GM21390 (cell line): Measurements from ENCODE around the gene CEP95.

ENCODE experiments used
- ATAC-seq: cut with Tn5 transposase; IDR thresholded peaks from one replicate; pipeline ENCODE4 v1.9.1; 2021; ENCODE audit not compliant: unreplicated experiment

Gene CEP95

DNA sequence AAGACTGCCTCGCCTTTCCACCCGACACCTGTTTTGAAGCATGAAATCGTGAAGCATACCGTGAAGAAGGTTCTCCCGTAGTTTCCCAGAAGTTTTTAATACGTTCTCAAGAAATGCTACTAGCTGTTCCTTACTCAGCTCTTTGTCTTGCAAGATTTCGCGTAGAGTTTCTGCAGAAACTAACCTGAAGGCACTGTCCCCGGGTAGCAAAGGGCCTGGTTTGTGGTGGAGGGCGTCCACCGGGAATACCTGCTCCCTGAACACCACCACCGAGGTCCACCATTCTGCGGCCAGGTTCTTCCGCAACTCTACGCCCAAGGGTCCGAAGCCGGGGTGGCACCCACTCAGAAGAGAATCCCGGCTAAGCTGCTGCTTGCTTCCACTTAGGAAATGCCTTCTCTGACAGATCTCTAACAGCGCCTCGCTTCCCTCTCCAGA is 10.4 kb upstream of the CEP95 start:
- ATAC-seq, result no peak

DNA sequence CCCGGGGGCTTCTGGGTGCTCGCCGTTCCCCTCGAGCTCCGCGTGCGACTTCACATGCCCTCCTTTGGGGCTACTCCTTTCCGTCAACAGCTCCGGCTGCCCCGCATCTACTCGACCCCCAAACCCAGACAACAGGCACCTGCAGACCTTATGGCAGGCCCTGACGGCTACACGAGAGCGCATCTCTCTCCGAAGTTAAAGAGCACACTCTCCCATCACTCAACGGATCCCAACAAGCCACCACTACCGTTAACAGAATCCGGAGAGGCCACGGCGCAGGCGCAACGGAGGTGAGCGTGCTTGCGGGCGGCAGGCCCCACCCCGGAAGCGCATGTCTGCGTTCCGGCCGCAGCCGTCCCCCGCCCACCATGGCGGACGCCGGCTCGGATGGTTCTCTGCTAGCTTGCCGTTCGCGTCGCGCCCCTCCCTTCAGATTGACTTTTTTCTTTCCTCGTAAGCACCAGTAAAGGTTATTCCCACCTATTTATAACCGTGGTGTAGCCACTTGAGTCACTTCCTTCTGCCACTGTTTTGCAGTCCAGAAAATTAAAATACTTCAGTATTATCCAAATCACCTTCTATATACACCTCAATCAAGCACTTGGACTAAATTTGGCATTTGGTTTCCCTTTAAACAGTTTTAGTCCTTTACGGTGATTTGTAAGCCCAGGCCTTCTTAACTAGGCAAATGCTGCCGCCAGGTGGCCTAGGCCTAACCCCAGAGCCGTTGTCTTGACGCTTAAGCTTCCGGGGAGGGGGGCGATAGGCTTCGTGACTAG is 9.8 kb upstream of the CEP95 start, which contains the start of gene POLG2:
Gene POLG2 (minus strand): TSS at position 269 of the 779 bp plus-strand sequence. CDS start 86 bp downstream, at position 183.
- peak; percentile 84 for ATAC-seq

DNA sequence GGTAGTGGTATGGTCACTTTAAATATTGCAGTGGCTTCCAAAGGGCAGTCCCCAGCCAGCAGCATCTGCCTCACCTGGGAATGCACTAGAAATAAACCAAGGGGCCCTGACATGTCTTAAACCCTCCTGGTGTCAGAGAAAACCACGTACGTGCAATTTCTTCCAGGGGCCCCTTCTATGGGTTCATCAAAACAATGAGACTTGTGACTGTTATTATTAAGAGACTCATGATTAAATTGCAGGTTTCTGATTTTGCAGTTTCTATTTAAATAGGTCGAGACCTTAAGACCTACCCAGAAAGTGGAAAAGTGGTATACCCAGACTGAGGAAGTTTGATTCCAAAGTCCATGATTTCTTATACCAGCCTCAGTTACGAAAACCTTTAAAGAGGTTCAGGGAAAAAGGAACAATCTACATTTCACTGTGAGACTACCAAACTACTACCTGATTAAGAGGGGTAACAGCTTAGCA is 9.2 kb upstream of the CEP95 start:
- no peak for ATAC-seq

DNA sequence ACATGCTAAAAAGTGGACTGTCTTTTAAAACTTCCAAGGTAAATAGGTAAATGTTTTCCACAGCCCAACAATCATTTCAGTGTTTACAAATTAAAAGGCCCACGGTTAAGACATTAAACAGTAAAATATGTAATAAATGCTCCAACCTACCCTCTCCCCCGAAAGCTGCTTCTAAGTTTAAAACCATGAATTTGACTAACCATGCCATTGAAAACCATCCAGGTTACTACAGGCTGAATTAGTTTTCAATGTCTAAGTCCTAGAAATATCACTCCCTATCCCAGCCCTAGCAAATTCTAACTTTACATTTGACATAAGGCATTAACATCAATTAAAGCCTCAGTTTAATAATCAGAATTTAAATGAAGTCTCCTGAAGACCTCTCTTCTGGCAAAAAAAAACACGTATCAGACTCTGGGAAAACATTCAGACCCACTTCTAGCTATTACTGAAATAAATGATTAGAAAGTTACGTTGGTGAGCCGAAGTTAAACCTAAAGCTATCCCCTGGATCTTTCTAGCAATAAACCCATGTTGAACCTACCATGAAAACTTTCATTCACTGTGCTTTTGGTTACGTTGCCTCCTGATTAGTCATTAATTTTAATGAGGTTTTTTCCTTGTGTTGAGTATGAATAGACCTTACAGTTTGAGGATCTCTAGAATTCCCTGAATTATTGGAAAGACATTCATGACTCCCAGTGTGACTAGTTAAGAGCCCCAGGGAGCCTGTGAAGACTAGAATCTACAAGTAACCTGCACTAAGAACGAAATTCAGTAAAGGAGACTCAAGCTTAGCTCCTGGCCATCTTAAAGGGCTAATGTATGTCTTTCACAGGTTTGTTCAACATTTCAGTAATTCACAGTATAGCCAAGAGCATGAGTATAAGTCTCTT is 8.2 kb upstream of the CEP95 start:
- ATAC-seq, result no peak

DNA sequence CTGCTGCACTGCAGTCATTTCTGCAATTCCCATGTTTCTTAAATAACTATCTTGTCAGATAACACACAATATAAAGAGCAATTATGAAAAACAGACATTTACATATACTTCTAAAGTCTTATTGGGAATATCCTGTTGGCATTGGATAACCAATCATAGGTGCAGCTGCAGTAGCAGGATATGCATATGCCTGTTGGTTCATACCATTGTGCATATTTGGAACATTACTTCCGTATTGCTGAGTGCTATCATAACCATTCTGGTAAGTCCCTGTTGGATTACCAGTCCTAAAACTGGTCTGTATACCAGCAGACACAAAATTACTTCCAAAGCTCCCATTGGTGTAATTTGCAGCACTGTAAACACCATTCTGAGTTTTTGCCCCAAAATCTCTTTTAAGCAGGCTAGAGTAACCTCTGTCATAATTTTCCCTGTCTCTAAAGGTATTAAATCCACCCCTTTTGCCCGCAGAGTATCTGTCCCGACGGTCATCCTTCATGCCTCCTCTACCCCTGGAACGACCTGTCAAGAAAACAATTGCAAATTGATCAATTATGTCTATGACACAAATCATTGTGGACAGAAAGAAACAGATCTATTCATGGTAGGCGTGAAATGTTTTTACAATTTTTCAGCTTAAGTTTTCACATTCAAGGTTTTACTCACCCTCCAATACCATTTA is 6.8 kb upstream of the CEP95 start:
- no peak for ATAC-seq

DNA sequence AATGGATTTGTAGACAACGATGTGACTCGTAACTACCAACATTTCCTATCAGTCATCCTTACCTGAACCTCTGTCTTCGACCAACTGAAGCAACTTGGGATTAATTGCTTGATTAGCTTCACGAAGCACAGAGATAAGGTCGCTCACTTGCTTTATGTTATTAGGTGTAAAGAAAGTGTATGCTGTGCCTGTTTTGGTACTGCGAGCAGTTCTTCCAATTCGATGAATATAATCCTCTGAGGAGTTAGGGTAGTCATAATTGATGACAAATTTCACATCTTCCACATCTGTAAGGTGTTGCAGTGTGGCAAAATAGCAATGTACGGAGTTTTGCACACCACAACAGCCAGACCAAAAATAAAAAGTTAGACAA is 6.3 kb upstream of the CEP95 start:
- ATAC-seq, result no peak

DNA sequence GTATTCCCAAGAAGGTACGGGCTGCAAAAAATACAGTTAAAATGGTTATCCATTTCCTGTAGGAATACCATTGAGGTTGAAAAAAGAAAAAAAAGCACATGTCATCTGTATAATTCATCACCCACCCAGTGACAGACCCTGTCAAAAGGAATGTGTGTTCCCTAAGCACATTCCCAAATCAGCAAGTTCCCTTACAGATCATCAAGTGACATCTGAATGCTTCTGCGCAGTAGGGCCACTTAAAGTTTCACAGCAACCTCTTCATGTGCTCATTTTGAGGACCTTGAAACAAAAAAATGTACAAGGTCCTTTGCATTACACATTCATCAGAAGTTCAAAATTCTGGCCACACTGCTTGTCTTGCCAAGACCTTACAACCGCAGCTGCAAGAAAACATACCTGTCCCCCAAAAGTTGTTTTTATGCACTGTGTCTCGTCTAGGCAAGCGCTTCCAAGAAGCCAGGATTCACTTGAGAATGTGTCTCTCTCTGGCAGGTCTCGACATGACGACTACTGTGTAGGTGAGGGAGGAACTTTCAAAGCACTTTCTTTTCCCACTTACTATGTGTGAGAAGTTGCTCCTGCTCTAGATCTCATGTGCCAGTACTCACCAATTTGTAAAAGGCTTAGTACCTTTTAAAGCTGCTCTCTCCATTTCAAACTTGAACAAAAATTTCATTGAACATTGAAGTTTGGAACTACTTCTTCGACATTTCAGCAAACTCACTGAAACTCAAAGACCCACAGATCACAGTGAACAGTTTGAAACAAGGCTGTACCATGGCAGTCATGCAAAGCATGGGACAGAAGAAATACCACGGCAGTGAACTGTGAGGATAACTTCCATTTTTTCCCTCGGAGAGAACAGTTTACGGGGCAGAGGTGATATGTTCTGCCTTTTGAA is 5.7 kb upstream of the CEP95 start:
- no peak for ATAC-seq

DNA sequence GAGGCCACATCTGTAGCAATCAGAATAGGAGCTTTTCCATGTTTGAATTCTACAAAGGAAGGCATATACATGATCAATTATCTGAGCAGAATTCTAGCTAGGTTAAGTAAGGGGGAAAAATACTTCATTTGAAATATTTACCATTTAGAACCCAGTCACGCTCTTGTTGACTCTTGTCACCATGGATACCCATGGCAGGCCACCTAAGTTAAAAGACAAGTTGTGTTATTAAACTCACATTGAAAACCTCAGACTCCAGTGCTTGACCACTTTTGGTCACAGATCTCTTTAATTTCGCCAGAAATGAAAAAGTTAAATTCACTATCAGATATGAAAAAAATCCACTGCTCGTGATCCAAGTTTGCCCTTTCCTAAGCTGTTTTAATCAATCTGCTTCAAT is 4.8 kb upstream of the CEP95 start:
- ATAC-seq, result no peak

DNA sequence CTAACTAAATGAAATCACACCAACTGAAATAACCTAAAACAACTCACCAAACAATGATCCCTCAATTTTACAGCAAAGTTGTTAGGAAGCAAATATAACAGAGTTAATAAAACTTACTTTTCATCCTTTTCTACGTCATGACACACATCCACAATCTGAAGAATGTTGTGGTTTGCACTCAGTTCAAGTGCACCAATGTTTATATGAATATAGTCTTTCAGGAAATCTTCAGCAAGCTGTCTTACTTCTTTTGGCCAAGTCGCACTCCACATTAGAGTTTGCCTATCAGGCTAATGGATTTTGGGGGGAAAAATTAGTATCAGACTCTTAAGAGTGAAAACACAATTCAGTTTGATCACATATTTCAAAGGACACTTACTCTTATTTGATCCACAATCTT is 4.0 kb upstream of the CEP95 start:
- ATAC-seq, result no peak

DNA sequence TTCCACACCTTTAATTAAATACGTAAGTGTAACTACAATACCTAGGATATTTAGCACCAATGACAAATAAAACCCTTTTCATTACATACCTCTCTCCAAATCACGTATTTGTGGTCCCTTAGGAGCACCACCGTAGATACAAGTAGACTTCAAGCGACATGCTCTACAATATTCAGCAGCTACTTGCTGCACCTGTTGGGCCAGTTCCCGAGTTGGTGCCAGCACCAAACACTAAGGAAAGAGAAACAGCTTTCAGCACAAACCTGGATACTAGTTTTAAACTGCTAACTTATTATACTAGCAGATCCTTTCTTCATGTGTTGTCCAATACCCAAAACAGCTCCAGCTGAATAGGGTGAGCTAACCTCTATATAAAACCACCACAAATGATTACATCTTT is 3.4 kb upstream of the CEP95 start:
- ATAC-seq, result no peak

DNA sequence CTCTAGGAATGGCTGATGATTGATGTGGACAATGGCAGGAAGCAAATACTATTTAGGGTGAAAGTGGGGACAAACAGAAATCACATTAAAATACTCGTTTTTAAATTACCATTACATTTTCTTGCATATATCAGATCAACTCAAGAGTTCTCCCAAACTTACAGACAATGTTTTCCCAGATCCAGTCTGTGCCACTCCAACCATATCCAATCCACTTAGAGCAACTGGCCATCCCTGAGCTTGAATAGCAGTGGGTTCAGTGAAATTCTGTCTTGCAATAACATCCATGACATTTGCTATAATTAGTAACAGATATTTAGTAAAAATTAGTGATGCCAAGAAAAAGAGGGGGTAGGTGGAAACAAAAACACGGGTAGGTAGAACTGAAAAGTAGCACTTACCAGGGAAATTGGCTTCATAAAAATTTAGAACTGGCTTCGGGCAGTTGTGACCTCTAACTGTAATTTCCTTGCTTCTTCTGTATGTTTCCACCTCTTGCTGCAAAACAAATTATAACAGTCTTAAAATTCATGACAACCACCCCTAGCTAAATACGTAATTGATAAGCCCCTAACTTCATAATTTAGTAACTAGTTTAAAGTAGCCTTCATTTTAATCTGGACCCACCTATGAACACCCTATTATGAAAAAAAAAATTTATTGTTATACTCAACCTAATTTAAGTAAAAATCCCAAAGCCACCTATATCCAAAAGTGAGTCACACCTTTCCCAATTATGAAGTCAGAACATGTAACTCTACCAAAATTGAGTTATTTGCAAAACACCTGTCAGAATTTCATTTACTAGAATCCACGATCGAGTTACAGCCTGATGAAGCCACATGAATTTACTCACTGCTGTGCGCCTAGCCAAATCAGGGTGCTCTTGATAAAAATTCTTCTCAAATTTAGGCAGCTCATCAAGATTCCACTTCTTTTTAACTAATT is 2.7 kb upstream of the CEP95 start:
- ATAC-seq, result no peak

DNA sequence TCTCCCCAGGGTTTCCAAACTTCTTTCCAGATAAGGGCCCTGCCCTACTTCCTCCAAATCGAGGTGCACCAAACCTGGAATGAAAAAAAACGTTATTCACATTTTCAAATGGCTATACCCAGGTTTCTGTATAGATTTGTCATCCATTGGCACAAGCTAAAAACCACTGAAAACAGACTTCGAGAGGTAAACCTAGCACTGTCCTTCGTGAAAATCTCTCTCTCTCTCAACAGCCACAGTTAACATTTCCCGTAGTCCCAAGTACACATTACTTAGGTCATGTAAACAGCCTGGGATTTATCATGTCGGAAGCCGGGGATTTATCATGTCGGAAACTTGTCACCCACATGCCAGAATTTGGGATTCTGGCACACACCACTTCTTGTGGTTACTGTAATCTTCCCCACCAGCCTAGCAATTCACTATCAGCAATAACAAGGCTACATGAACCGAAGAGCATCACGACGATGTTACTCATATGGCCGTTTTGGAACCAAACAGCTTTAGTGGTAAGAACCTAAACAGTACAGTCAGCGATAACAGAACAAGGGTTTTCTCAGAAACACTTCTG is 1.9 kb upstream of the CEP95 start:
- no peak for ATAC-seq

DNA sequence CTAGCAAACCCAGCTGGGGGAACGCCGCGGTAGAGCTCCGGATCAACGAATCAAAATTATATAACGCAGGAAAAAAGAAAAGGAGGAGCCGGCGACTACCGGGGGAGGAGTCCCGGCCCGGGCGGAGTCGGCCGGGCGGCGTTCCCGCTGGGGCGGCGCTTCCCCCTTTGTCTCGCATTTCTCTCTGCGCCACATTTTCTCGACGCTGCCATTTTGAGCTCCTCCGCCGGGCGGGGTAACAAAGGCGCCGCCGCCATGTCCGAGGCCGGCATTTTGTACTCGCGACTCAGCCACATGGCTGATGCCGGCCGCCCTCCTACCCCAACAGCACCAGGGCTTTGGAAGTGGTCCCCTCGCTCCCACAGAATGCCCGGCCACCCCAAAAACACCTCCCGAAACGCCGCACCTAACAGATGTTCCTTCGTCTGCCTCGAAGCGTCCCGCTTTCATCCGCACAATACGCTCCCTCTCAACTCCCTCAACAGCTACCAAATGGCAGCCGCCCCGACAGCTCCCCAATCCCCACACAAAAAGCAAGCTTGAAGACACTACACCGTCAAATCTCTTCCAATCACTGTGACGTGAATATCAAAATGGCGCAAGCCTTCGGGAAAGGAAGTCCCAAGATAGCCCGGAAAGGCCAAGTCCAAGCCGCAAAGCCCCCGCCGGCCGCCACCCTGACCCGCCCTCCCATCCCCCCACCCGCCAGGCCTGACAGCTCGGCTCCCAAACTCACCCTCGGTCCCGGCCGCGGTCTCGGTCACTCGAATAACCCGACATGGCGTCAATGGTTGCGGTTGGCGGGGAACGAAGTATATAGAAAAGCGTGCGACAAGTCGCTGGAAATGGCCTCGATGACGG is 1.2 kb upstream of the CEP95 start:
- ATAC-seq, result peak; percentile 26

DNA sequence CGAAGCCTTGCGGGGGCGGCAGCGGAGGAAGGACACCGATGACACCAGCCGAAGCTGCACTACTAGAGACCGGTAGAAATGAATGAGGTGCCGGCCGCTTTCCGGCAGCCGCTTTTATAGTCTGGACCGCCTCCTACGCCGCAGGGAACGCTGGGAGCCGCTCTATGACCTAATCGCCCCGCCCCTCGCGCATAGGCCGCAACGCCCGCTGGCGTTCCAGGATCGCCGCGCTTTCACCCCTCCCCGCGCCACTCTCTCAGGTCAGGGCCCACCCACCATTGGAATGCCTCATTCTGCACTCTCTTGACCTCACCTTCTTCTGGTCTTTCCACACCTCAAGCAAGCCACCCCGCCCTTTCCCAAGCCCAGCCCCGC is 589 bp upstream of the CEP95 start, which contains the start of gene DDX5:
Gene DDX5 (minus strand): TSS at position 89 of the 375 bp plus-strand sequence. CDS start 170 bp downstream, outside the sequence.
- ATAC-seq, result peak; percentile 62

DNA sequence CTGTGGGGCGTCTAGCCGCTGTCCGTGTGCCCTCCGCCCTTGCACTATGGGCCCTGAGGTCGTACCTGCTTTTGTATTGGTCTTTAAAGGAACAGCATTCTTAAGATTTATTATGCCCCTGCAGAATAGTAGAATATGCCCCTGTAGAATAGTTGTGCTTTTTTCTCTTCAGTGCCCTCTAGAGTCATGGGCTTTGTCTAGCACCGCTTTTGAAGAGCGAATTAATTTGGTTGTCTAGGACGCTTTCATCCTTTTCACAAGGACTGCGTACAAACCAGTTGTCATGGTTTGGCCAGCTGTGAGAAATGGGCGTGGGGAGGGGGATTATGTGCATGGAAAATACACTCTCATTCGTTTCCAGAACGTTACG is 621 bp downstream of the CEP95 start:
- peak; percentile 14 for ATAC-seq

DNA sequence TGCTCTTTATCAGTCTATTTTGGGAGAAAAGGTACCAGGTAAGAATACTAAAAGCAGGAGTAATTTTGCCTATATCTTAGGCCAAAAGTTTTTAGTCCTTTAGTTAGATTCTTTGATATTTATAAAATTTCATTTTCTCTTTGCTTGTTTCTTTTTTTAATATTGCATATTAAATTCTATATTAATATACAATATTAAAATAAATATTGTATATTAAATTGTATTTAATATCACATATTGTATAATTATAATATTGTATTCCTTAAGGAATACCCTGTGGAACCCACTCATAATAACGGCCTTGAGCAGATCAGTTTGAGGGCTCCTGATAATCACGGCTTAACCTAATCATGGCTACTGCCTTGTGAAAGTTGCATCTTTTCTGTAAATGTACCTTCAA is 1.9 kb downstream of the CEP95 start:
- ATAC-seq, result no peak

DNA sequence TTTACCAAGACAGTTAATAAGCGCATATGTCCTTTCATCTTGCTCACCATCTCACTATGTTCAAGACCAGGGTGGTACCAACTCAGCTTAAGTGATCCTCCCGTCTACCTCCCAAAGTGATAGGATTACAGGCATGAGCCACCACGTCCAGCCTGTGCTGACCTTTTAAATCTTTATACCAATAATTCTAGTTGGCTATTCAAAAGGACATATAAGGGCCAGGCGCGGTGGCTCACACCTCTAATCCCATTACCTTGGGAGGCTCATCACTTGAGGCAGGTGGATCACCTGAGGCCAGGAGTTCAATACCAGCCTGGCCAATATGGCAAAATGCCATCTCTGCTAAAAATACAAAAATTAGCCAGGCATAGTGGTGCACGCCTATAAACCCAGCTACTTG is 2.4 kb downstream of the CEP95 start:
- no peak for ATAC-seq

DNA sequence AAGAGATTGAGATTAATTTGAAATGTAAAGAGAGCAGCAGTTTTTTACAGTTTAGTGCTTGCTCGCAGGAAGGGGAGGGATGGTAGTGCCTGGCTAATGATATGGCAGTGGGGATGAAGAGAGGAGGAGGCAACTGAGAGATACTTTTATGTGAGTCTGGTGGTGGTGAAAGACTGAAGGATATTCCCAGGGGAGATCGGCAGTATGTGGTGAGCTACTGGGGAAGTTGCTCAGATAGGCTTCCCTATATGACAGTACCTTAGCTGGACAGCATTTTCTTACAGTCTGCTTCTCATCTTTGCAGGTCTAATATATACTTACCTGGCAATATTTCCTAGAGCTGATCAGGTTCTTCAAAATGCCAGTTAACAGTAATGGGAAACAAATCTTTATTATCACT is 8.6 kb downstream of the CEP95 start:
- ATAC-seq, result no peak
